Measurements from ENCODE around the gene RAB6C.
"Not testable (repeated sequence)": the region's sequence is repeated elsewhere in the genome, so short reads cannot be mapped to it uniquely, and the experiment has no call there.

The RAB6C gene

GRCh38 chr2:129996657-129997237 lies 17.3 kb downstream of the RAB6C start:
- not testable (repeated sequence) for DNase-seq

- not testable (repeated sequence) for DNase-seq
These were observed 19.3 kb downstream of the RAB6C start for GRCh38 chr2:129998771-129999170.

GRCh38 chr2:130005862-130006261 lies 26.4 kb downstream of the RAB6C start:
- DNase-seq, result peak; percentile 14

- not testable (repeated sequence) for DNase-seq
These were observed 37.2 kb downstream of the RAB6C start for GRCh38 chr2:130016701-130017100.

- no peak for DNase-seq
These were observed 39.9 kb downstream of the RAB6C start for GRCh38 chr2:130019402-130019801.

- not testable (repeated sequence) for DNase-seq
These were observed 40.6 kb downstream of the RAB6C start for GRCh38 chr2:130020069-130020468.

- not testable (repeated sequence) for DNase-seq
These were observed 46.5 kb downstream of the RAB6C start for GRCh38 chr2:130025931-130026330.
